Gastroesophageal sphincter (tissue), 4 donors: ENCODE results near the gene ZC3H18. TPM values are rescaled to one million over a fixed set of nuclear protein-coding genes. Genes with fewer than 3 reads are reported as not detected.

Experiments
- ATAC-seq: fragments of 150-250 bp; one replicate; pipeline ENCODE4 v1.9.1; 2016; ENCODE audit warnings: mild to moderate bottlenecking, moderate library complexity
- H3K27ac ChIP-seq, 4 donors: fragments of 200-600 bp; sonication (generic) in 3 of 4; 1 replicate in 3 of 4; 2 replicates in 1 of 4; pipeline ENCODE4 v1.5.1; 2016 to 2019
- H3K27me3 ChIP-seq: fragments of 200-600 bp; sonication (generic); one replicate; pipeline ENCODE4 v1.5.1; 2019
- H3K36me3 ChIP-seq, 2 donors: fragments of 200-600 bp; sonication (generic); one replicate each; pipeline ENCODE4 v1.5.1; 2019; ENCODE audit warnings: control low read depth in 1 of 2
- H3K4me1 ChIP-seq, 3 donors: fragments of 200-600 bp; sonication (generic); 1 replicate in 2 of 3; 2 replicates in 1 of 3; pipeline ENCODE4 v1.5.1; 2016 to 2019; ENCODE audit warnings: control low read depth in 2 of 3
- H3K4me3 ChIP-seq, 2 donors: fragments of 200-600 bp; sonication (generic); one replicate each; pipeline ENCODE4 v1.5.1; 2019; ENCODE audit warnings: mild to moderate bottlenecking in 1 of 2, moderate library complexity in 1 of 2
- H3K9me3 ChIP-seq, 3 donors: fragments of 200-600 bp; sonication (generic); one replicate each; pipeline ENCODE4 v1.5.1; 2017 to 2019; ENCODE audit warnings: control low read depth in 2 of 3
- EP300 ChIP-seq: sonication (generic); formaldehyde crosslinking; IDR thresholded peaks from one replicate; pipeline ENCODE4 v1.6.1; 2017; ENCODE audit warnings: antibody characterized with exemption, mild to moderate bottlenecking
- POLR2A ChIP-seq, 2 donors: fragments of 450-650 bp; IDR thresholded peaks; one replicate each; pipeline ENCODE4 v1.6.1; 2017; ENCODE audit warnings: antibody characterized with exemption in 2 of 2, mild to moderate bottlenecking in 2 of 2, moderate library complexity in 1 of 2
- POLR2AphosphoS5 ChIP-seq: sonication (generic); formaldehyde crosslinking; IDR thresholded peaks from one replicate; pipeline ENCODE4 v1.6.1; 2017; ENCODE audit warnings: antibody characterized with exemption
- WGBS, 2 donors: methylation state at CpG; one replicate each; pipeline ENCODE4 v1.1.5; 2018; ENCODE audit warnings: low coverage in 1 of 2; 5-methylcytosine and 5-hydroxymethylcytosine counted together
- total RNA-seq, 4 donors: library from RNA; depleted of rRNA; stranded (reverse); fragments of >200 nt; gene quantifications; one replicate each; pipeline ENCODE4 v1.1.0, GENCODE V29; 2016
- TF ChIP-seq, protein P1 (sequence below), 4 experiments: fragments of 200-600 bp in 2 of 4; fragments of 450-650 bp in 2 of 4; sonication (generic) in 1 of 4; IDR thresholded peaks; one replicate each; pipeline ENCODE4 v1.5.1; 2017 to 2019; ENCODE audit warnings: antibody characterized with exemption in 4 of 4, mild to moderate bottlenecking in 2 of 4, moderate library complexity in 2 of 4

The ZC3H18 gene
- total RNA-seq, 4 donors from 2014 or later = 15.8 to 40.6 (median 23.3) TPM

DNA sequence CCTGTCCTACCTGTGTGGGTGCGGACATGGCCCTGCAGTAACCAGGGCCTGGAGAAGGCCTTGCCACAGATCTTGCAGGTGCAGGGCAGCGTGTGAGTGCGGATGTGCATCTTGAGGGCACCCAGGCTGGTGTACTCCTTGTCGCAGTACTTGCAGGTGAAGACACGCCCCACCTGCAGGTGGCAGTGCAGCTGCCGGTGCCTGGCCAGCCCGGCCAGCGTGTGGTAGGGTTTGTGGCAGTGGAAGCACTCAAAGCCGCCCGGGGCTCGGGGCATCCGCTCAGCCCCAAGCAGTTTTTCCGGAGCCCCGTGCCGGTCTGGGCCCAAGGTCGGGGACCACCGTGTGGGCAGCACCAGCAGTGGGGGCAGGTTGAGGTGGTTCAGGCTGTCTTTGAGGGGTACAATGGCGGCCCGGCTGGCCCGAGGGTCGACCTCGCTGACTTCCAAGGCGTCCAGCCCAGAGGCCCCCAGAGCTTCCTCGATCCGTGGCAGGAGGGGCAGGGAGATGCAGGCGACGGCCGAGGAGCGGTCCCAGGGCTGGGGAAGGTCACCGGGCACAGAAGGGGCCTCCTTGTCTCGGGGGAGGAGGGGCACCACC is 111.0 kb downstream of the ZC3H18 start:
- H3K4me1 ChIP-seq = peaks cover 0 to 22% (median 3%) of the 10 kb centered on the region in 3 donors
- no peak for TF ChIP-seq POLR2AphosphoS5
- no peak for TF ChIP-seq EP300
- TF ChIP-seq, protein P1, sequence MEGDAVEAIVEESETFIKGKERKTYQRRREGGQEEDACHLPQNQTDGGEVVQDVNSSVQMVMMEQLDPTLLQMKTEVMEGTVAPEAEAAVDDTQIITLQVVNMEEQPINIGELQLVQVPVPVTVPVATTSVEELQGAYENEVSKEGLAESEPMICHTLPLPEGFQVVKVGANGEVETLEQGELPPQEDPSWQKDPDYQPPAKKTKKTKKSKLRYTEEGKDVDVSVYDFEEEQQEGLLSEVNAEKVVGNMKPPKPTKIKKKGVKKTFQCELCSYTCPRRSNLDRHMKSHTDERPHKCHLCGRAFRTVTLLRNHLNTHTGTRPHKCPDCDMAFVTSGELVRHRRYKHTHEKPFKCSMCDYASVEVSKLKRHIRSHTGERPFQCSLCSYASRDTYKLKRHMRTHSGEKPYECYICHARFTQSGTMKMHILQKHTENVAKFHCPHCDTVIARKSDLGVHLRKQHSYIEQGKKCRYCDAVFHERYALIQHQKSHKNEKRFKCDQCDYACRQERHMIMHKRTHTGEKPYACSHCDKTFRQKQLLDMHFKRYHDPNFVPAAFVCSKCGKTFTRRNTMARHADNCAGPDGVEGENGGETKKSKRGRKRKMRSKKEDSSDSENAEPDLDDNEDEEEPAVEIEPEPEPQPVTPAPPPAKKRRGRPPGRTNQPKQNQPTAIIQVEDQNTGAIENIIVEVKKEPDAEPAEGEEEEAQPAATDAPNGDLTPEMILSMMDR (IDR thresholded peaks at IDR 0.05) = no peak
- TF ChIP-seq POLR2A (IDR thresholded peaks at IDR 0.05) = no peak
- H3K27me3 ChIP-seq = peaks cover 85% of the 10 kb centered on the region
- ATAC-seq = no peak
- no peak overlapping the region for H3K4me3 ChIP-seq
- H3K9me3 ChIP-seq = no peaks in the 10 kb centered on the region
- H3K36me3 ChIP-seq = no peaks in the 10 kb centered on the region
- WGBS, 2 donors = 20 to 67% methylated on average over 1 of the region's 31 CpGs
- no peak overlapping the region for H3K27ac ChIP-seq

Other genes with a start within 250 kb of the ZC3H18 start
- gene ZNF469, start 187.4 kb upstream of the ZC3H18 start, total RNA-seq = 1 to 10 TPM in 3 of 4 donors, under 1 TPM in 1; 0.96 to 4.8 (median 2.1) TPM
- gene ZFPM1, start 117.1 kb upstream of the ZC3H18 start, total RNA-seq = 1 to 10 TPM in 1 of 4 donors, under 1 TPM in 3; 0.40 to 1.4 (median 0.59) TPM
- not detected for gene IL17C, start 68.2 kb downstream of the ZC3H18 start, total RNA-seq
- gene CYBA, start 80.7 kb downstream of the ZC3H18 start, total RNA-seq = 100 to 1,000 TPM in 1 of 4 donors, 10 to 100 TPM in 3; 19.9 to 135 (median 79.1) TPM
- 10 to 100 TPM; 21.3 to 30.3 (median 26.6) TPM for gene MVD, start 92.7 kb downstream of the ZC3H18 start, total RNA-seq
- 1 to 10 TPM in 2 of 4 donors, under 1 TPM in 1, not detected in 1; 0.39 to 1.7 (median 1.1) TPM for gene SNAI3, start 116.1 kb downstream of the ZC3H18 start, total RNA-seq
- gene RNF166, start 136.0 kb downstream of the ZC3H18 start, total RNA-seq = 10 to 100 TPM; 19.5 to 27.8 (median 22.3) TPM
- gene CTU2, start 136.1 kb downstream of the ZC3H18 start, total RNA-seq = 10 to 100 TPM in 2 of 4 donors, 1 to 10 TPM in 2; 6.0 to 19.9 (median 10.7) TPM
- 100 to 1,000 TPM; 105 to 248 (median 172) TPM for gene PIEZO1, start 214.8 kb downstream of the ZC3H18 start, total RNA-seq
- gene CDT1, start 233.4 kb downstream of the ZC3H18 start, total RNA-seq = 1 to 10 TPM in 1 of 4 donors, under 1 TPM in 1, not detected in 2; 0.92 to 2.0 TPM
- 100 to 1,000 TPM in 2 of 4 donors, 10 to 100 TPM in 2; 64.9 to 103 (median 92.9) TPM for gene APRT, start 241.5 kb downstream of the ZC3H18 start, total RNA-seq